ENCODE results near the gene BEND6. TPM values are rescaled to one million over a fixed set of nuclear protein-coding genes. Genes with fewer than 3 reads are reported as not detected.
A peak's percentile ranks its signal among the peaks of the same experiment; 100 is the strongest.

BEND6 gene
- total and polyA plus RNA-seq, 2 of the 13 experiments (the other 11 are each of a cell fraction or from before 2014, with no cell fraction given): 0.20 to 0.21 TPM

- no peak for TF ChIP-seq ZNF710 (CRISPR knock-in tag; IDR thresholded peaks at IDR 0.05; ENCODE audit: borderline replicate concordance)
- TF ChIP-seq ZSCAN5A (CRISPR knock-in tag; IDR thresholded peaks at IDR 0.05; ENCODE audit: borderline replicate concordance): 0 out of 2 replicates have a peak, but pooled peaks have one; percentile 28
- TF ChIP-seq, protein P1, sequence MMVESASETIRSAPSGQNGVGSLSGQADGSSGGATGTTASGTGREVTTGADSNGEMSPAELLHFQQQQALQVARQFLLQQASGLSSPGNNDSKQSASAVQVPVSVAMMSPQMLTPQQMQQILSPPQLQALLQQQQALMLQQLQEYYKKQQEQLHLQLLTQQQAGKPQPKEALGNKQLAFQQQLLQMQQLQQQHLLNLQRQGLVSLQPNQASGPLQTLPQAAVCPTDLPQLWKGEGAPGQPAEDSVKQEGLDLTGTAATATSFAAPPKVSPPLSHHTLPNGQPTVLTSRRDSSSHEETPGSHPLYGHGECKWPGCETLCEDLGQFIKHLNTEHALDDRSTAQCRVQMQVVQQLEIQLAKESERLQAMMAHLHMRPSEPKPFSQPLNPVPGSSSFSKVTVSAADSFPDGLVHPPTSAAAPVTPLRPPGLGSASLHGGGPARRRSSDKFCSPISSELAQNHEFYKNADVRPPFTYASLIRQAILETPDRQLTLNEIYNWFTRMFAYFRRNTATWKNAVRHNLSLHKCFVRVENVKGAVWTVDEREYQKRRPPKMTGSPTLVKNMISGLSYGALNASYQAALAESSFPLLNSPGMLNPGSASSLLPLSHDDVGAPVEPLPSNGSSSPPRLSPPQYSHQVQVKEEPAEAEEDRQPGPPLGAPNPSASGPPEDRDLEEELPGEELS (CRISPR knock-in tag; IDR thresholded peaks at IDR 0.05): no peak
- no peak for TF ChIP-seq ZNF446 (CRISPR knock-in tag; IDR thresholded peaks at IDR 0.05)
- no peak; the same call in 1 of the 2 replicates for TF ChIP-seq GMEB1 (CRISPR knock-in tag; IDR thresholded peaks at IDR 0.05; ENCODE audit: borderline replicate concordance)
- TF ChIP-seq, protein P2, sequence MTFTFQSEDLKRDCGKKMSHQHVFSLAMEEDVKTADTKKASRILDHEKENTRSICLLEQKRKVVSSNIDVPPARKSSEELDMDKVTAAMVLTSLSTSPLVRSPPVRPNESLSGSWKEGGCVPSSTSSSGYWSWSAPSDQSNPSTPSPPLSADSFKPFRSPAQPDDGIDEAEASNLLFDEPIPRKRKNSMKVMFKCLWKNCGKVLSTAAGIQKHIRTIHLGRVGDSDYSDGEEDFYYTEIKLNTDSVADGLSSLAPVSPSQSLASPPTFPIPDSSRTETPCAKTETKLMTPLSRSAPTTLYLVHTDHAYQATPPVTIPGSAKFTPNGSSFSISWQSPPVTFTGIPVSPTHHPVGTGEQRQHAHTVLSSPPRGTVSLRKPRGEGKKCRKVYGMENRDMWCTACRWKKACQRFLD (CRISPR knock-in tag; IDR thresholded peaks at IDR 0.05; ENCODE audit: borderline replicate concordance): peak; percentile 21; the same call in 1 of the 2 replicates
- TF ChIP-seq, protein P3, sequence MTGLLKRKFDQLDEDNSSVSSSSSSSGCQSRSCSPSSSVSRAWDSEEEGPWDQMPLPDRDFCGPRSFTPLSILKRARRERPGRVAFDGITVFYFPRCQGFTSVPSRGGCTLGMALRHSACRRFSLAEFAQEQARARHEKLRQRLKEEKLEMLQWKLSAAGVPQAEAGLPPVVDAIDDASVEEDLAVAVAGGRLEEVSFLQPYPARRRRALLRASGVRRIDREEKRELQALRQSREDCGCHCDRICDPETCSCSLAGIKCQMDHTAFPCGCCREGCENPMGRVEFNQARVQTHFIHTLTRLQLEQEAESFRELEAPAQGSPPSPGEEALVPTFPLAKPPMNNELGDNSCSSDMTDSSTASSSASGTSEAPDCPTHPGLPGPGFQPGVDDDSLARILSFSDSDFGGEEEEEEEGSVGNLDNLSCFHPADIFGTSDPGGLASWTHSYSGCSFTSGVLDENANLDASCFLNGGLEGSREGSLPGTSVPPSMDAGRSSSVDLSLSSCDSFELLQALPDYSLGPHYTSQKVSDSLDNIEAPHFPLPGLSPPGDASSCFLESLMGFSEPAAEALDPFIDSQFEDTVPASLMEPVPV (CRISPR knock-in tag; IDR thresholded peaks at IDR 0.05): peak; percentile 25; the same call in 1 of the 2 replicates
- TF ChIP-seq MTA3 (CRISPR knock-in tag; IDR thresholded peaks at IDR 0.05): no peak
- peak; percentile 38; the same call in 1 of the 2 replicates for TF ChIP-seq SP5 (CRISPR knock-in tag; IDR thresholded peaks at IDR 0.05; ENCODE audit: borderline replicate concordance, low read depth)
- TF ChIP-seq RARA (CRISPR knock-in tag; IDR thresholded peaks at IDR 0.05): no peak
- 0 out of 2 replicates have a peak, but pooled peaks have one; percentile 13 for TF ChIP-seq HMG20A (CRISPR knock-in tag; IDR thresholded peaks at IDR 0.05; ENCODE audit: borderline replicate concordance)
- no peak for TF ChIP-seq ZNF572 (CRISPR knock-in tag; IDR thresholded peaks at IDR 0.05)
- no peak for TF ChIP-seq MATR3 (CRISPR knock-in tag; IDR thresholded peaks at IDR 0.05)
- TF ChIP-seq, protein P4, sequence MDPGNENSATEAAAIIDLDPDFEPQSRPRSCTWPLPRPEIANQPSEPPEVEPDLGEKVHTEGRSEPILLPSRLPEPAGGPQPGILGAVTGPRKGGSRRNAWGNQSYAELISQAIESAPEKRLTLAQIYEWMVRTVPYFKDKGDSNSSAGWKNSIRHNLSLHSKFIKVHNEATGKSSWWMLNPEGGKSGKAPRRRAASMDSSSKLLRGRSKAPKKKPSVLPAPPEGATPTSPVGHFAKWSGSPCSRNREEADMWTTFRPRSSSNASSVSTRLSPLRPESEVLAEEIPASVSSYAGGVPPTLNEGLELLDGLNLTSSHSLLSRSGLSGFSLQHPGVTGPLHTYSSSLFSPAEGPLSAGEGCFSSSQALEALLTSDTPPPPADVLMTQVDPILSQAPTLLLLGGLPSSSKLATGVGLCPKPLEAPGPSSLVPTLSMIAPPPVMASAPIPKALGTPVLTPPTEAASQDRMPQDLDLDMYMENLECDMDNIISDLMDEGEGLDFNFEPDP (CRISPR knock-in tag; conservative IDR thresholded peaks at IDR 0.05): no peak
- TF ChIP-seq ATAD3A (CRISPR knock-in tag; IDR thresholded peaks at IDR 0.05): no peak
These were observed 556 bp downstream of the BEND6 start (continued) for GRCh38 chr6:56955171-56956155.
